ENCODE measurements around the gene JAM2. TPM values are rescaled to one million over a fixed set of nuclear protein-coding genes. Genes with fewer than 3 reads are reported as not detected.

The JAM2 gene, protein sequence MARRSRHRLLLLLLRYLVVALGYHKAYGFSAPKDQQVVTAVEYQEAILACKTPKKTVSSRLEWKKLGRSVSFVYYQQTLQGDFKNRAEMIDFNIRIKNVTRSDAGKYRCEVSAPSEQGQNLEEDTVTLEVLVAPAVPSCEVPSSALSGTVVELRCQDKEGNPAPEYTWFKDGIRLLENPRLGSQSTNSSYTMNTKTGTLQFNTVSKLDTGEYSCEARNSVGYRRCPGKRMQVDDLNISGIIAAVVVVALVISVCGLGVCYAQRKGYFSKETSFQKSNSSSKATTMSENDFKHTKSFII
- total RNA-seq (2022) (0.20 TPM in 1 of 2 replicates, not detected in the other), Bru-seq, nascent RNA (percentile 2 among the genes with signal in this experiment), BruChase-seq, experiment 1, labeled RNA remaining after a 2-hour chase (percentile 5 among the genes with signal in this experiment), BruChase-seq, experiment 2, labeled RNA remaining after a 6-hour chase (percentile 7 among the genes with signal in this experiment)
- long read RNA-seq: 0 reads

DNA sequence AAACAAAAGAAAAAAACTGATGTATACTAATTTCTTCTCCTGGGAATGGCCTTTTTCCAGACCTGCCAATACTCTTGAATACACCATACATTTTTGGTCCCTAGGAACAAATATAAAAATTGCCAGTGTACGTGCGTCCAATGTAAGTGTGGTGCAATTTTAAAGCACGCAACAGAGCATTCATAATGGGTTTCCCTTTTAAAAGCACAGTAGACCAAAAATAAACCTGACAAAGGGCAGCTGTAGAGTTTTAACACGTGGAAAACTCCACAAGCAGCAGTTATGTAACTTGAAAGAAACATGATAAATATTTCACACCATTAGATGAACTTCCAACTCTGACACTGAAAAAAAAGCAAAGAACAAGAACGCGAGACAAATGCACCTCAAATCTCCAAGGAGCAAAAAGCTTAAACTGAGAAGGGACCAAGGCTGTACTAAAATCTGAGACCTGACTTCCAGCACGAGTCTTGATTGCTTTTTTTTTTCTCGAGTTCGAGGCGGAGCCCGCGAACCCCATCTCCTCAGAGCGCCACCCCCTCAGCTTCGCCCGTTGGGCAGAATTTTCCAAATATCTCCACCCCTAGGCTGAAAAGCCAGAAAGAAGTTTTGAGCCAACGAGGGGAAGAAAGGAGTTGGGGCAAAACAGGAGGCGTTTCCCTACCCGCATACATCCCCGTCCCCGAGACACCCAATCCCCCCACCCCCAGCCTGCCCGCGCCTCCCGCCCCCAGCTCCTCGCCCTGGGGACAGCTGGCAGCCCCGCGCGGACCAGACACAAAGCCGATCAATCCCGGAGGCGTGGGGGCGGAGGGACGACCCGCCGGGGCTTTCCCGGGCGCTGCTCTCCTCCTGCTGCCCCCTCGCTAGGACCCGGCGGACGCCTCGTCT, at the start of gene JAM2:
Gene JAM2 (plus strand): TSS at position 599 of the 891 bp plus-strand sequence. CDS start 564 bp downstream, outside the sequence.
- no peak for DNase-seq
- Histone ChIP-seq H3K36me3 (ENCODE audit: control insufficient read depth, insufficient read depth, low read length) (no peaks in the 10 kb centered on the region), H3K27me3 (replicated peaks; ENCODE audit: control insufficient read depth, insufficient read depth, low read length) (no peaks in the 10 kb centered on the region; the same call in 1 of the 2 replicates), H3K9me3 (no peaks in the 10 kb centered on the region), H3K4me1 (no peaks in the 10 kb centered on the region), H3K4me3 (ENCODE audit: low read depth, low read length) (no peak within 1 kb of the TSS; the same call in 1 of the 2 replicates)
- Mint-ChIP-seq H3K36me3 (ENCODE audit: insufficient read depth, unreplicated experiment) (no peaks in the 10 kb centered on the region), H3K27ac (ENCODE audit: unreplicated experiment) (no peak within 1 kb of the TSS), H3K9me3 (ENCODE audit: unreplicated experiment) (no peaks in the 10 kb centered on the region), H3K27me3 (ENCODE audit: insufficient read depth, unreplicated experiment) (peaks cover 24% of the 10 kb centered on the region), H3K4me3 (ENCODE audit: unreplicated experiment) (peak within 1 kb of the TSS; percentile 30), H3K4me1 (ENCODE audit: low read depth, unreplicated experiment) (peaks cover 6% of the 10 kb centered on the region)
- ChIA-PET CTCF (no interaction called here), POLR2A (interaction anchor here (0.6 kb wide), 1 partner anchor 8 kb away, joined by 3 read pairs; no protein-coding TSS in a partner anchor)
- BruUV-seq (replicated peaks): no TSS peak
- intact Hi-C loops (cut with micrococcal nuclease; ENCODE audit: unreplicated experiment): no loop called here
- TF ChIP-seq, protein P1, sequence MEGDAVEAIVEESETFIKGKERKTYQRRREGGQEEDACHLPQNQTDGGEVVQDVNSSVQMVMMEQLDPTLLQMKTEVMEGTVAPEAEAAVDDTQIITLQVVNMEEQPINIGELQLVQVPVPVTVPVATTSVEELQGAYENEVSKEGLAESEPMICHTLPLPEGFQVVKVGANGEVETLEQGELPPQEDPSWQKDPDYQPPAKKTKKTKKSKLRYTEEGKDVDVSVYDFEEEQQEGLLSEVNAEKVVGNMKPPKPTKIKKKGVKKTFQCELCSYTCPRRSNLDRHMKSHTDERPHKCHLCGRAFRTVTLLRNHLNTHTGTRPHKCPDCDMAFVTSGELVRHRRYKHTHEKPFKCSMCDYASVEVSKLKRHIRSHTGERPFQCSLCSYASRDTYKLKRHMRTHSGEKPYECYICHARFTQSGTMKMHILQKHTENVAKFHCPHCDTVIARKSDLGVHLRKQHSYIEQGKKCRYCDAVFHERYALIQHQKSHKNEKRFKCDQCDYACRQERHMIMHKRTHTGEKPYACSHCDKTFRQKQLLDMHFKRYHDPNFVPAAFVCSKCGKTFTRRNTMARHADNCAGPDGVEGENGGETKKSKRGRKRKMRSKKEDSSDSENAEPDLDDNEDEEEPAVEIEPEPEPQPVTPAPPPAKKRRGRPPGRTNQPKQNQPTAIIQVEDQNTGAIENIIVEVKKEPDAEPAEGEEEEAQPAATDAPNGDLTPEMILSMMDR (IDR thresholded peaks at IDR 0.05; ENCODE audit: insufficient read depth in 1 of 2, low read depth in 1 of 2, low read length in 1 of 2, severe bottlenecking in 1 of 2, unreplicated experiment in 1 of 2): no peak

DNA sequence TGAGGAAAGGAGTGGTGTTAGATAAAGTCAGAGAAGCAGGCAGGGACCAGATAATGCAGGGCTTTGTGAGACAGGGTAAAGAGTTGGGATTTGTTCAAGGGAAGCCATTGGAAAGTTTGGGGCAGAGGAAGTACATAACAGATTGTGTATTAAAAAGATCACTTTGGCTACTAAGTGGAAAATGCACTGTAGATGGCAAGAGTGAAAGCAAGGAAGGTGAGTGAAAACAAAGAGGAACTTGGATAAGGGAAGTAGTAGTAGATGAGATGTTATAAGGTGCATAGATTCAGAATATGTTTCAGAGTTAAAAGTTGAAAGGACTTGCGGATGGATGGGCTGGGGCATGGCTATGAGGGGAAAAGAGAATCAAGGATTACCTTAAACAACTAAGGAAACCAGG, 49.2 kb upstream of the JAM2 start:
- CTCF ChIA-PET: no interaction called here
- Mint-ChIP-seq H3K27ac (ENCODE audit: unreplicated experiment) (no peak overlapping the region), H3K27me3 (ENCODE audit: insufficient read depth, unreplicated experiment) (no peaks in the 10 kb centered on the region), H3K4me1 (ENCODE audit: low read depth, unreplicated experiment) (no peaks in the 10 kb centered on the region), H3K36me3 (ENCODE audit: insufficient read depth, unreplicated experiment) (peaks cover 46% of the 10 kb centered on the region), H3K4me3 (ENCODE audit: unreplicated experiment) (no peak overlapping the region), H3K9me3 (ENCODE audit: unreplicated experiment) (no peaks in the 10 kb centered on the region)
- Histone ChIP-seq H3K4me1 (no peaks in the 10 kb centered on the region), H3K9me3 (no peaks in the 10 kb centered on the region), H3K4me3 (ENCODE audit: low read depth, low read length) (no peak overlapping the region), H3K36me3 (ENCODE audit: control insufficient read depth, insufficient read depth, low read length) (no peaks in the 10 kb centered on the region; the same call in 1 of the 2 replicates), H3K27me3 (replicated peaks; ENCODE audit: control insufficient read depth, insufficient read depth, low read length) (no peaks in the 10 kb centered on the region)
- TF ChIP-seq, protein P1 (IDR thresholded peaks at IDR 0.05; ENCODE audit: insufficient read depth in 1 of 2, low read depth in 1 of 2, low read length in 1 of 2, severe bottlenecking in 1 of 2, unreplicated experiment in 1 of 2): no peak
- intact Hi-C loops (cut with micrococcal nuclease; ENCODE audit: unreplicated experiment): no loop called here
- BruUV-seq (replicated peaks): no TSS peak
- POLR2A ChIA-PET: no interaction called here
- DNase-seq: no peak
